ENCODE data around the gene SPG7. TPM values are rescaled to one million over a fixed set of nuclear protein-coding genes. Genes with fewer than 3 reads are reported as not detected.
"Not testable (repeated sequence)": the region's sequence is repeated elsewhere in the genome, so short reads cannot be mapped to it uniquely, and the experiment has no call there.

SPG7 gene
- total RNA-seq, 2 donors from 2014 or later, result 64.1 to 65.2 TPM

- intact Hi-C loops (cut with DNase I), result loop anchor here in 1 of 2 donors (10.0 kb wide), 1 partner anchor 74 kb away; no protein-coding TSS in a partner anchor
- DNase-seq (ENCODE audit: low spot score), result no peak
These were observed 62.2 kb downstream of the SPG7 start for GRCh38 chr16:89570342-89570923.

- intact Hi-C loops (cut with DNase I), result loop anchor here in 1 of 2 donors (10.0 kb wide), 1 partner anchor 74 kb away; no protein-coding TSS in a partner anchor
- DNase-seq (ENCODE audit: low spot score), result not testable (repeated sequence)
These were observed 62.9 kb downstream of the SPG7 start for GRCh38 chr16:89570983-89571598.

GRCh38 chr16:89571636-89572035 lies 63.4 kb downstream of the SPG7 start:
- no peak for DNase-seq (ENCODE audit: low spot score)
- intact Hi-C loops (cut with DNase I), result loop anchor here in 1 of 2 donors (10.0 kb wide), 1 partner anchor 73 kb away; no protein-coding TSS in a partner anchor

GRCh38 chr16:89572073-89572484 lies 63.9 kb downstream of the SPG7 start:
- intact Hi-C loops (cut with DNase I), result loop anchor here in 1 of 2 donors (10.0 kb wide), 1 partner anchor 73 kb away; no protein-coding TSS in a partner anchor
- DNase-seq (ENCODE audit: low spot score), result no peak

- intact Hi-C loops (cut with DNase I), result loop anchor here in 1 of 2 donors (10.0 kb wide), 1 partner anchor 72 kb away; no protein-coding TSS in a partner anchor
- no peak for DNase-seq (ENCODE audit: low spot score)
These were observed 64.4 kb downstream of the SPG7 start for GRCh38 chr16:89572485-89573205.

- intact Hi-C loops (cut with DNase I), result loop anchor here in 1 of 2 donors (10.0 kb wide), 1 partner anchor 71 kb away; no protein-coding TSS in a partner anchor
- no peak for DNase-seq (ENCODE audit: low spot score)
These were observed 65.8 kb downstream of the SPG7 start for GRCh38 chr16:89573826-89574680.

GRCh38 chr16:89574681-89575246 lies 66.6 kb downstream of the SPG7 start:
- DNase-seq (ENCODE audit: low spot score), result peak; percentile 88
- intact Hi-C loops (cut with DNase I), result loop anchor here (5.0 to 10.0 kb wide), 2 partner anchors 68 to 70 kb away; no protein-coding TSS in a partner anchor

- intact Hi-C loops (cut with DNase I), result loop anchor here (2.0 to 10.0 kb wide), 3 partner anchors 25 to 69 kb away; no protein-coding TSS in a partner anchor
- no peak for DNase-seq (ENCODE audit: low spot score)
These were observed 67.3 kb downstream of the SPG7 start, which contains the start of gene CPNE7 for GRCh38 chr16:89575247-89576152. CPNE7 (plus strand) TSS chr16:89575758; CDS start chr16:89575898, 140 bp downstream.

- no peak for DNase-seq (ENCODE audit: low spot score)
- intact Hi-C loops (cut with DNase I), result loop anchor here (2.0 to 10.0 kb wide), 3 partner anchors 24 to 68 kb away; no protein-coding TSS in a partner anchor
These were observed 68.2 kb downstream of the SPG7 start for GRCh38 chr16:89576153-89577054.

GRCh38 chr16:89577055-89577759 lies 69.0 kb downstream of the SPG7 start:
- DNase-seq (ENCODE audit: low spot score), result no peak
- intact Hi-C loops (cut with DNase I), result loop anchor here (2.0 to 10.0 kb wide), 3 partner anchors 24 to 68 kb away; no protein-coding TSS in a partner anchor

GRCh38 chr16:89579351-89579750 lies 71.1 kb downstream of the SPG7 start:
- intact Hi-C loops (cut with DNase I), result loop anchor here (5.0 to 10.0 kb wide), 2 partner anchors 63 to 65 kb away; no protein-coding TSS in a partner anchor

GRCh38 chr16:89581045-89581695 lies 73.0 kb downstream of the SPG7 start:
- intact Hi-C loops (cut with DNase I), result no loop called here
- DNase-seq (ENCODE audit: low spot score), result no peak

More at GRCh38 chr16:89579351-89579750, 71.1 kb downstream of the SPG7 start:
- no peak for DNase-seq (ENCODE audit: low spot score)

- intact Hi-C loops (cut with DNase I), result no loop called here
- no peak for DNase-seq (ENCODE audit: low spot score)
These were observed 73.8 kb downstream of the SPG7 start for GRCh38 chr16:89581861-89582563.

GRCh38 chr16:89582614-89583196 lies 74.5 kb downstream of the SPG7 start:
- intact Hi-C loops (cut with DNase I), result no loop called here
- no peak for DNase-seq (ENCODE audit: low spot score)
